ENCODE measurements around the gene DNAJB6. TPM values are rescaled to one million over a fixed set of nuclear protein-coding genes. Genes with fewer than 3 reads are reported as not detected.

The DNAJB6 gene
- 100 to 1,000 TPM; 154 to 183 (median 172) TPM for total RNA-seq
- polyA plus RNA-seq: 154 TPM
- long read RNA-seq, donor 1, transcript DNAJB6-201 (10 exons, 2,527 nt): major isoform, 611 of 785 reads
- long read RNA-seq, donor 1, transcript DNAJB6-204 (8 exons, 1,609 nt): minor isoform, 63 of 785 reads
- long read RNA-seq, donor 1, partial matches to known transcripts: 37 of 785 reads
- long read RNA-seq, donor 1, other reads (novel, unspliced or antisense): 72 of 785 reads
- long read RNA-seq, donor 2, transcript DNAJB6-204 (8 exons, 1,609 nt): minor isoform, 16 of 209 reads
- long read RNA-seq, donor 2, transcript DNAJB6-201 (10 exons, 2,527 nt): major isoform, 170 of 209 reads
- long read RNA-seq, donor 2, partial matches to known transcripts: 5 of 209 reads
- long read RNA-seq, donor 2, other reads (novel, unspliced or antisense): 18 of 209 reads
- long read RNA-seq, donor 3, full-length matches to known transcripts: 1,424 of 1,678 reads
- long read RNA-seq, donor 3, partial matches to known transcripts: 80 of 1,678 reads
- long read RNA-seq, donor 3, other reads (novel, unspliced or antisense): 174 of 1,678 reads
- long read RNA-seq, donor 4, transcript DNAJB6-201 (10 exons, 2,527 nt): major isoform, 173 of 243 reads
- long read RNA-seq, donor 4, transcript DNAJB6-204 (8 exons, 1,609 nt): minor isoform, 24 of 243 reads
- long read RNA-seq, donor 4, partial matches to known transcripts: 16 of 243 reads
- long read RNA-seq, donor 4, other reads (novel, unspliced or antisense): 30 of 243 reads

GRCh38 chr7:157336383-157337315, at the start of gene DNAJB6:
TSS of gene DNAJB6 (plus strand) at chr7:157337004. CDS start at chr7:157358573, 21,569 bp downstream.
- H3K4me1 ChIP-seq (ENCODE audit: control insufficient read depth, insufficient read depth, low read length): peaks cover 7% of the 10 kb centered on the region

GRCh38 chr7:157291404-157292080, 45.3 kb upstream of the DNAJB6 start:
- no peak for ATAC-seq
- Histone ChIP-seq H3K27ac (ENCODE audit: low read length) (no peak overlapping the region), H3K9me3 (ENCODE audit: control insufficient read depth, low read length) (no peaks in the 10 kb centered on the region), H3K27me3 (ENCODE audit: control insufficient read depth, insufficient read depth) (no peaks in the 10 kb centered on the region), H3K4me3 (ENCODE audit: low read length) (no peak overlapping the region), H3K4me1 (ENCODE audit: control insufficient read depth, insufficient read depth, low read length) (no peaks in the 10 kb centered on the region)
- WGBS: 81% methylated on average over 29 of the region's 29 CpGs
- DNase-seq: peak in 1 of 3 donors; percentile 44
- intact Hi-C loops (cut with DNase I): no loop called here

More at GRCh38 chr7:157336383-157337315, at the start of gene DNAJB6:
- ATAC-seq: peak; percentile 92 to 93
- DNase-seq: peak; percentile 95 to 98 (median 98)
- no peaks in the 10 kb centered on the region for H3K9me3 ChIP-seq (ENCODE audit: control insufficient read depth, low read length)
- H3K27me3 ChIP-seq (ENCODE audit: control insufficient read depth, insufficient read depth): no peaks in the 10 kb centered on the region
- H3K27ac ChIP-seq (ENCODE audit: low read length): peak within 1 kb of the TSS; percentile 81
- under 1% methylated on average over 114 of the region's 114 CpGs for whole genome bisulfite sequencing
- intact Hi-C loops (cut with DNase I): loop anchor here in 2 of 4 donors (5.0 to 10.0 kb wide), 2 partner anchors 62 to 444 kb away; partner anchors contain the start of gene LMBR1 (in 1 of the 2)
- H3K4me3 ChIP-seq (ENCODE audit: low read length): peak within 1 kb of the TSS; percentile 95

- Histone ChIP-seq H3K27me3 (ENCODE audit: control insufficient read depth, insufficient read depth) (no peaks in the 10 kb centered on the region), H3K9me3 (ENCODE audit: control insufficient read depth, low read length) (no peaks in the 10 kb centered on the region), H3K4me1 (ENCODE audit: control insufficient read depth, insufficient read depth, low read length) (no peaks in the 10 kb centered on the region), H3K27ac (ENCODE audit: low read length) (no peak overlapping the region), H3K4me3 (ENCODE audit: low read length) (no peak overlapping the region)
- WGBS: 93% methylated on average over 9 of the region's 9 CpGs
- ATAC-seq: no peak
- peak in 1 of 3 donors; percentile 1 for DNase-seq
- intact Hi-C loops (cut with DNase I): no loop called here
Measured at GRCh38 chr7:157292258-157292657, 44.5 kb upstream of the DNAJB6 start.

- H3K27ac ChIP-seq (ENCODE audit: low read length): no peak overlapping the region
- peak; percentile 36 to 37 for ATAC-seq
- peak in 1 of 3 donors; percentile 44 for DNase-seq
- no peaks in the 10 kb centered on the region for H3K27me3 ChIP-seq (ENCODE audit: control insufficient read depth, insufficient read depth)
- H3K4me1 ChIP-seq (ENCODE audit: control insufficient read depth, insufficient read depth, low read length): no peaks in the 10 kb centered on the region
- 66% methylated on average over 32 of the region's 32 CpGs for WGBS
- no peak overlapping the region for H3K4me3 ChIP-seq (ENCODE audit: low read length)
- no peaks in the 10 kb centered on the region for H3K9me3 ChIP-seq (ENCODE audit: control insufficient read depth, low read length)
- intact Hi-C loops (cut with DNase I): no loop called here
Measured at GRCh38 chr7:157292770-157293412, 43.9 kb upstream of the DNAJB6 start.

- no peak for ATAC-seq
- Histone ChIP-seq H3K4me3 (ENCODE audit: low read length) (no peak overlapping the region), H3K9me3 (ENCODE audit: control insufficient read depth, low read length) (no peaks in the 10 kb centered on the region), H3K27ac (ENCODE audit: low read length) (no peak overlapping the region), H3K27me3 (ENCODE audit: control insufficient read depth, insufficient read depth) (no peaks in the 10 kb centered on the region), H3K4me1 (ENCODE audit: control insufficient read depth, insufficient read depth, low read length) (no peaks in the 10 kb centered on the region)
- WGBS: 81% methylated on average over 13 of the region's 13 CpGs
- intact Hi-C loops (cut with DNase I): no loop called here
- no peak for DNase-seq
Measured at GRCh38 chr7:157293413-157293788, 43.4 kb upstream of the DNAJB6 start.

- H3K27me3 ChIP-seq (ENCODE audit: control insufficient read depth, insufficient read depth): no peaks in the 10 kb centered on the region
- 89% methylated on average over 12 of the region's 12 CpGs for WGBS
- no peak for ATAC-seq
Measured at GRCh38 chr7:157294773-157295172, 42.0 kb upstream of the DNAJB6 start.

GRCh38 chr7:157295338-157295737, 41.5 kb upstream of the DNAJB6 start:
- intact Hi-C loops (cut with DNase I): no loop called here
- no peaks in the 10 kb centered on the region for H3K4me1 ChIP-seq (ENCODE audit: control insufficient read depth, insufficient read depth, low read length)
- no peak for ATAC-seq
- DNase-seq: no peak
- H3K4me3 ChIP-seq (ENCODE audit: low read length): no peak overlapping the region
- 88% methylated on average over 12 of the region's 12 CpGs for WGBS
- H3K9me3 ChIP-seq (ENCODE audit: control insufficient read depth, low read length): no peaks in the 10 kb centered on the region
- H3K27me3 ChIP-seq (ENCODE audit: control insufficient read depth, insufficient read depth): no peaks in the 10 kb centered on the region
- no peak overlapping the region for H3K27ac ChIP-seq (ENCODE audit: low read length)

More at GRCh38 chr7:157294773-157295172, 42.0 kb upstream of the DNAJB6 start:
- peak in 1 of 3 donors; percentile 35 for DNase-seq
- Histone ChIP-seq H3K27ac (ENCODE audit: low read length) (no peak overlapping the region), H3K9me3 (ENCODE audit: control insufficient read depth, low read length) (no peaks in the 10 kb centered on the region), H3K4me3 (ENCODE audit: low read length) (no peak overlapping the region), H3K4me1 (ENCODE audit: control insufficient read depth, insufficient read depth, low read length) (no peaks in the 10 kb centered on the region)
- intact Hi-C loops (cut with DNase I): no loop called here

GRCh38 chr7:157297185-157297584, 39.6 kb upstream of the DNAJB6 start:
- Histone ChIP-seq H3K4me1 (ENCODE audit: control insufficient read depth, insufficient read depth, low read length) (no peaks in the 10 kb centered on the region), H3K27me3 (ENCODE audit: control insufficient read depth, insufficient read depth) (no peaks in the 10 kb centered on the region), H3K4me3 (ENCODE audit: low read length) (no peak overlapping the region), H3K27ac (ENCODE audit: low read length) (no peak overlapping the region), H3K9me3 (ENCODE audit: control insufficient read depth, low read length) (no peaks in the 10 kb centered on the region)
- 62% methylated on average over 13 of the region's 13 CpGs for WGBS
- ATAC-seq: no peak
- no peak for DNase-seq
- intact Hi-C loops (cut with DNase I): no loop called here

GRCh38 chr7:157299317-157299612, 37.5 kb upstream of the DNAJB6 start:
- Histone ChIP-seq H3K4me1 (ENCODE audit: control insufficient read depth, insufficient read depth, low read length) (no peaks in the 10 kb centered on the region), H3K4me3 (ENCODE audit: low read length) (no peak overlapping the region), H3K27ac (ENCODE audit: low read length) (no peak overlapping the region), H3K27me3 (ENCODE audit: control insufficient read depth, insufficient read depth) (no peaks in the 10 kb centered on the region), H3K9me3 (ENCODE audit: control insufficient read depth, low read length) (no peaks in the 10 kb centered on the region)
- intact Hi-C loops (cut with DNase I): no loop called here
- DNase-seq: no peak
- no peak for ATAC-seq
- 95% methylated on average over 3 of the region's 3 CpGs for WGBS
